HL-60/S4 treated with retinoic acid at 250 ng/mL for 4 days and 3 days (cell line): ENCODE results near the gene RETREG2.
"Not testable (repeated sequence)": the region's sequence is repeated elsewhere in the genome, so short reads cannot be mapped to it uniquely, and the experiment has no call there.

Experiments used
- in situ Hi-C: fragments of 300-500 bp; cut with MboI; formaldehyde crosslinking; loops from 2 replicates; pipeline ENCODE4 v1.7.0; 2022; ENCODE audit warnings: low sequenced_read_pairs

Gene RETREG2

DNA sequence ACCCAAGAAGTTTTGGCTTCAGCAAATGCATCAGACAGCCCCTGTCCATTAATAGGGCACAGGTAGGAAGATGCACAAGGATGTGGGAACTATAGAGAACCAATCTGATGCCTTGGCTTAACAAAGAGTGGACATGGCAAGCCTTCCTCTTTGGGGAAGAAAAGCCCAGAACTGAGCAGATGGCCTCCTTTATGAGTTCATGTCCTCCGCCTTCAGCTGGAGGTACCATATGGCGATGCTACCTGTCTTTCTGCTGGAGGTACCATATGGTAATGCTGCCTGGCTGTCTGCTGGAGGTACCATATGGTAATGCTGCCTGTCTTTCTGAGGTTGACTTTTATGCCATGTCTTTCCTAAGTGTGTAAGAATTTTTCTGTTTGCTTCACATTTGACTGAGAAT lies 6.0 kb downstream of the RETREG2 start:
- in situ Hi-C loops = no loop called here

DNA sequence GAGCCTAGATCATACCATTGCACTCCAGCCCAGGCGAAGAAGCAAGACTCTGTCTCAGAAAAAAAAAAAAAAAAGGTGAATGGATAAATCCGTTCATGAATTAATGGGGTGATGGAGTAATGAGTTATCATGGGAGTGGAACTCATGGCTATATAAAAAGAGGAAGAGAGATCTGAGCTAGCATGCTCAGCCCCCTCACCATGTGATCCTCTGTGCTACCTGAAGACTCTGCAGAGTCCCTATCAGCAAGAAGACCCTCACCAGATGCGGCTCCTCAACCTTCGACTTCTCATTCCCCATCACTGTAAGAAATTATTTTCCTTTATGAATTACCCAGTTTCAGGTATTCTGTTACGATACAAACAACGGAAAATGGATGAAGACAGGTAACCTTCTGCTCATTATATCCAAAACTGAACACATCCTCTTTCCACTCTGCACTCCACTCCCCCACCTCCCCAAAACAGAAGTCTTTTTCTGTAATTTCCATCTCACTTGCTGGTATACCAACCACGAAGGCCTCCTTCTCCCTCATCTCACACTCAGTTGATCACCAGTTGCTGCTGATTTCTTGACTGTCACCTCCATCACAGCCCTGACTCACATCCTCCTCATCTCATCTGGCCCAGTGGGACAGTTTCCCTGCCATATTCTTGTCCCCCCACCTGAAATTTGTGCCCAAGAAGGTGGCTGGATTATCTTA lies 8.8 kb downstream of the RETREG2 start:
- in situ Hi-C loops = no loop called here

DNA sequence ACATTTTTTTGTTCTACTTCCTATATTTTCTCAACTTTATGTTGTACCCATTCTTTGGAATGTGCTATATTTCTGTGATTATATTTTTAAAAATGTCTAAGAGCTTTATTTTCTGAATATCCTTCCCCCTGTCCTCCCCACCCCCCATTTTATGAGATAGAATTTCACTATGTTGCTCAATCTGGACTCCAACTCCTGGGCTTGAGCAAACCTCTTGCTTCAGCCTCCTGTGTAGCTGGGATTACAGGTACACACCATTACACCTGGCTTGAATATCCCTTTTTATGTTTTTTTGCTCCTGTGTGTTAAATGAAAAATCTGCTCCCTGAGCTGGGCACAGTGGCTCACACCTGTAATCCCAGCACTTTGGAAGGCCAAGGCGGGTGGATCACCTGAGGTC lies 19.3 kb downstream of the RETREG2 start:
- in situ Hi-C loops = no loop called here

DNA sequence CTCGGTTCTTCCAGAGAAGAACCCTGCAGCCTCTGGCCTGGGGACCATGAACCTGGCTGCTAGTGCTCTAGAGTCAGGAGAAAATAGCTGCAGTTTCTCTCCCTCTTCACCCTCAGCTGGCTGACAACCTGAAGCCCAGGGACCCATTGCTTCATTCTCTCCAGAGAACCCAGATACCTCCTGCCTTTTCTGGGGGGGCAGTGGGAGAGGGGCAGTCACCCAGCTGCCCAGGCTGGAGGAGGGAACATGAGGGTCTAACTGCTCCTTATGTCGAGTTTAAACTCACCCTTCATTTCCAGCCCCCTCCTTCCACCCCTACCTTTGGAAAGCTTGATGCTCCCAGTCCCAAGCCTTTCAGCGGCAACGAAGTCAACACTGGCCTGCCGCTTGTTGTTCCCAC lies 20.9 kb downstream of the RETREG2 start:
- in situ Hi-C loops = no loop called here

DNA sequence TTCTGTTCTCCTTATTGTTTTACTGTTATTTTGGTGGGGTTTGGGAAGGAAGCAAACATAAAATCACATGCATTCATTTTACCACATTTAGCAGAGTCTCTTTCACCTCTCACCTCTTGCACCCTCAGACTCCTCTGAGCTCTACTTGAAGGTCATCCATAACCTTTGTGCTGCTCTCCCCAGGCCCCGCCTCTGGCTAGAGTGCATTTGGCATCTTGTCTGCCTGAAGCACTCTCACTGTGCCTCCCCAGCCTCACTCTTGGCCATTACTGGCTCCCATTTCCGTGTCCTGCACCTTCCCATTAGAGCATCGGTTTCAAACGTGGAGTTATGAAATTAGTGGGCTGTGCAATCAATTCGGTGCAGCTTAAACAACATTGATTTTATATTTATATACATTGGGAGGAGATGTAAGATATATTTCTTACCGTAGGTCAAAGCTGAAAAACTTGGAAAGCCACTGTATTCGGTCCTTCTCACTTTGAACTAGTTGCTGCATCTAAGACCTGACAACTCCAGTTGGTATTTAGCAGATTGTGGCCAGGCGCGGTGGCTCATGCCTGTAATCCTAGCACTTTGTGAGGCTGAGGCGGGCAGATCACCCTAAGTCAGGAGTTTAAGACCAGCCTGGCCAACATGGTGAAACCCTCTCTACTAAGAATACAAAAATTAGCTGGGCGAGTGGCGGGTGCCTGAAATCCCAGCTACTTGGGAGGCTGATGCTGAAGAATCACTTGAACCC lies 21.6 kb downstream of the RETREG2 start:
- in situ Hi-C loops = no loop called here

DNA sequence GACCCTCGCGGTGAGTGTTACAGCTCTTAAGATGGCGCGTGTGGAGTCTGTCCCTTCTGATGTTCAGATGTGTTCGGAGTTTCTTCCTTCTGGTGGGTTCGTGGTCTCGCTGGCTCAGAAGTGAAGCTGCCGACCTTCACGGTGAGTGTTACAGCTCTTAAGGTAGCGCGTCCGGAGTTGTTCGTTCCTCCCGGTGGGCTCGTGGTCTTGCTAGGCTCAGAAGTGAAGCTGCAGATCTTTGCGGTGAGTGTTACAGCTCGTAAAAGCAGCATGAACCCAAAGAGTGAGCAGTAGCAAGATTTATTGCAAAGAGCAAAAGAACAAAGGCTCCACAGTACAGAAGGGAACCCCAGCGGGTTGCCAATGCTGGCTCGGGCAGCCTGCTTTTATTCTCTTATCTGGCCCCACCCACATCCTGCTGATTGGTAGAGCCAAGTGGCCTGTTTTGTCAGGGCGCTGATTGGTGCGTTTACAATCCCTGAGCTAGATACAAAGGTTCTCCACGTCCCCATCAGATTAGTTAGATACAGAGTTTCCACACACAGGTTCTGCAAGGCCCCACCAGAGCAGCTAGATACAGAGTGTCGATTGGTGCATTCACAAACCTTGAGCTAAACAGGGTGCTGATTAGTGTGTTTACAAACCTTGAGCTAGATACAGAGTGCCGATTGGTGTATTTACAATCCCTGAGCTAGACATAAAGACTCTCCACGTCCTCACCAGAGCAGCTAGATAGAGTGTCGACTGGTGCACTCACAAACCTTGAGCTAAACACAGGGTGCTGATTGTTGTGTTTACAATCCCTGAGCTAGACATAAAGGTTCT lies 22.6 kb downstream of the RETREG2 start:
- in situ Hi-C loops = not testable (repeated sequence)

DNA sequence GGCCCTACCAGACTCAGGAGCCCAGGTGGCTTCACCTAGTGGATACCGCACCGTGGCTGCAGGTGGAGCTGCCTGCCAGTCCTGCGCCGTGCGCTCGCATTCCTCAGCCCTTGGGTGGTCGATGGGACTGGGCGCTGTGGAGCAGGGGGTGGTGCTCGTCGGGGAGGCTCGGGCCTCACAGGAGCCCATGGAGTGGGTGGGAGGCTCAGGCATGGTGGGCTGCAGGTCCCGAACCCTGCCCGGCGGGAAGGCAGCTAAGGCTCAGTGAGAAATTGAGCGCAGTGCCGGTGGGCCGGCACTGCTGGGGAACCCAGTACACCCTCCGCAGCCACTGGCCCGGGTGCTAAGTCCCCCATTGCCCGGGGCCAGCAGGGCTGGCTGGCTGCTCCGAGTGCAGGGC lies 23.3 kb downstream of the RETREG2 start:
- in situ Hi-C loops = not testable (repeated sequence)

DNA sequence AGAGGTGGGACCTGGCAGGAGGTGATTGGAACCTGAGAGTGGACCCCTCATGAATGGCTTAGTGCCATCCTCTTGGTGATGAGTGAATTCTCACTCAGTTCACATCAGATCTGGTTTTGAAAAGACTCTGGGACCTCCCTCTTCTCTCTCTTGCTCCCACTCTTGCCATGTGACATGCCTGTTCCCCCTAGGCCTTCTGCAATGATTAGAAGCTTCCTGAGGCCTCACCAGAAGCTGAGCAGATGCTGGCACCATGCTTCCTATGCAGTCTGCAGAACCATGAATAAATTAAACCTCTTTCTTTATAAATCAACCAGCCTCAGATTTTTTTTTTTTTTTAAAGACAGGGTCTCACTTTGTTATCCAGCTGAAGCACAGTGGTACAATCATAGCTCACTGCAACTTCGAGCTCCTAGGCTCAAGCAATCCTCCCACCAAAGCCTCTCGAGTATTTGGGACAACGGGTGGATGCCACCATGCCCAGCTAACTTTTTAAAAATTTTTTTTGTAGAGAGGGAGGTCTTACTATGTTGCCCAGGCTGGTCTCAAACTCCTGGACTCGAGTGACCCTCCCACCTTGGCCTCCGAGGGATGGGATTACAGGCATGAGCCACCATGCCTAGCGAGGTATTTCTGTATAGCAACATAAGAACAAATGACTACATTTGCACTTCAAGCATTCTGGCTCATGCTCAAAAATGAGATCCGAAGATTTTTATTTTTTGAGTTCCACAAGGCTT lies 26.5 kb downstream of the RETREG2 start:
- in situ Hi-C loops = no loop called here

DNA sequence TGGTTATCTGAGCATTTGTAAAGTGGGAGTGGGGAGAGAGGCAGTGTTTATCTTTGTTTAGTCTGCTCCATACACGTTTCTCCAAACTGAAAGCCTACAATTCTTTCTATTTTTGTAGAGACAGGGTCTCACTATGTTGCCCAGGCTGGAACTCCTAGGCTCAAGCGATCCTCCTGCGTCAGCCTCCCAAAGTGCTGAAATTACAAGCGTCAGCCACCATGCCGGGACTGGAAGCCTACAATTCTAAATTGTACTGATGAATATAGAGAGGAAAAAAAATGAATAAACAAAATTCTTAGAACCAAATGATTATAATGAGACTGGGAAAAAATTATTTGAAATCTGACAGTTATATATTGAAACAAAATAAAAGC lies 27.1 kb downstream of the RETREG2 start:
- in situ Hi-C loops = no loop called here

DNA sequence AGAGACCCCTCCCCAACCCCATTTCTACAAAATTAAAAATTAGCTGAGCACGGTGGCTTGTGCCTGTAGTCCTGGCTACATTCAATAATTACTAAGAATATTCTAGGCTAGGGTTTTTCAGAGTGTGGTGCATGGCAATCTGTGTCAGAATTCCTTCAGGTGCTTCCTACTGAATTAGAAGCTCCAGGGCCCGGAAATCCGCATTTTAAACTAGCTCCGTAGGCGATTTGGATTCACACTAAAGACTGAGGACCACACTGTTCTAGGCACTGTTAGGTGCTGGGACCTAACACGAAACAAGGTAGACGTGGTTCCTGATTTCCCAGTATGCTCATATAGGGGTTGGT lies 27.9 kb downstream of the RETREG2 start:
- in situ Hi-C loops = no loop called here

DNA sequence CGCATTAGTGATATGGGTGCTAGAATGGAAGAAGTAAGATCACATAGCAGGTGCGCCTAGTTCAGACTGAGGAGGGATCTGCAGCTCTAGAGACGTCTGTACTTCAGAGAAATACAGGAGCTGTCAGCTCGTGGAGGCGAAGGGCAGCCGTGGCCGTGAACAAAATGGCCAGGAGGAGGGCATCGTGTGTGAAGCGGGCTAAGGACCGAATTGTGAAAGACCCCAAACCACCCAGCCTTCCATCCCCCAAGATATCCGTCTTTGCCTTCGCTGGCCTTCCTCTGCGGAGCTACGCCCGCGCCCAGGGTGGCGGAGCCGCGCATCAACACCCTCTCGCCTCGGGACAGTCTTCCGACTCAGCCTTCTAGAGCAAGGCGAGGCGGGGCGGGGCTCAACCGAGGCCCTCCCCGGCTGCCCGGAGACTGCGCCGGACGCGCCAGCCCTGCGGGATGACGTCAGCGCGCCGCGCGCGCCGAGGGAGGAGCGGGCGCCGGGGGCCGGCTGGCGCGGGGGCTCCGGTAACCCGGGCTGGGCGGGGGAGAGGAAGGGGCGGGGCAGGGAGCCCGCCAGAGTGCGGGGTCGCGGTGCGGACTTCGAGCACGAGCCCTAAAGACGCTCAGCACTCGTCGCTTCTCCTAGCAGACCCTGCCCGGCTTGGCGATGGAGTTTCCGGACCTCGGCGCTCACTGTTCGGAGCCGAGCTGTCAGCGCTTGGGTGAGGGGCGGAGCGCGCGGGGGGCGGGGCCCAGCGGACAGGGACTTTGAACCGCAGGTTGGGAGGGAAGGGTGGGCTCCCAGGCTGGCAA lies 28.5 kb downstream of the RETREG2 start, which contains the start of gene ZFAND2B:
Gene ZFAND2B, plus strand, starts transcription at position 455 of the 806 bp plus-strand sequence. Its CDS starts 206 bp downstream, at position 661.
- in situ Hi-C loops = no loop called here

DNA sequence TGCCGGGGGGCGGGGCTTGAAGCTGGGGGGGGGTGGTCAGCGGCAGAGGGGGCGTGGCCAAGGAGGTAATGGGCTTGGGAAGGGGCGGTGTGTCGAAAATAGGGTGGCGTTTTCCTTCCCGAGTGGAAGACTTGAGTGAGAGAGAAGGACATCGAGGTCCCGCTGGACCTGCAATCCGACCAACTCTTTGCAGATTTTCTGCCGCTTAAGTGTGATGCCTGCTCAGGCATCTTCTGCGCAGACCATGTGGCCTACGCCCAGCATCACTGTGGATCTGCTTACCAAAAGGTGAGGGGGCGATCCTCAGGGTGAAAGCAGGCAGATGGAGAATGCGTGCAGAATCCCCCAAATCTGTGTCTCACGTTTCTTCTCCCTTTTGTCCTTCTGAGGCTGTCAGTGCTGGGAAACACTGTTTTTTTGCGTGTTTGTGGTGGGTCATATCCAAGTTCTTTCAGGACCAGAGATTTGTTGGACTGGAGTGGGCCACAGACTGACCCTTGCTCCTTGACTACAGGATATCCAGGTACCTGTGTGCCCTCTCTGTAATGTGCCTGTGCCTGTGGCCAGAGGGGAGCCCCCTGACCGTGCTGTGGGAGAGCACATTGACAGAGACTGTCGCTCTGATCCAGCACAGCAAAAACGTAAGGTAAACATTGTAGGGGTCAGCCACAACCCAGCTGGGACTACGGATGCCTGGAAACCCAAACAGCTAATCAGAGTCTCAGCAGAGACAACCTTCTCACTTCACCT lies 29.2 kb downstream of the RETREG2 start:
- in situ Hi-C loops = no loop called here

DNA sequence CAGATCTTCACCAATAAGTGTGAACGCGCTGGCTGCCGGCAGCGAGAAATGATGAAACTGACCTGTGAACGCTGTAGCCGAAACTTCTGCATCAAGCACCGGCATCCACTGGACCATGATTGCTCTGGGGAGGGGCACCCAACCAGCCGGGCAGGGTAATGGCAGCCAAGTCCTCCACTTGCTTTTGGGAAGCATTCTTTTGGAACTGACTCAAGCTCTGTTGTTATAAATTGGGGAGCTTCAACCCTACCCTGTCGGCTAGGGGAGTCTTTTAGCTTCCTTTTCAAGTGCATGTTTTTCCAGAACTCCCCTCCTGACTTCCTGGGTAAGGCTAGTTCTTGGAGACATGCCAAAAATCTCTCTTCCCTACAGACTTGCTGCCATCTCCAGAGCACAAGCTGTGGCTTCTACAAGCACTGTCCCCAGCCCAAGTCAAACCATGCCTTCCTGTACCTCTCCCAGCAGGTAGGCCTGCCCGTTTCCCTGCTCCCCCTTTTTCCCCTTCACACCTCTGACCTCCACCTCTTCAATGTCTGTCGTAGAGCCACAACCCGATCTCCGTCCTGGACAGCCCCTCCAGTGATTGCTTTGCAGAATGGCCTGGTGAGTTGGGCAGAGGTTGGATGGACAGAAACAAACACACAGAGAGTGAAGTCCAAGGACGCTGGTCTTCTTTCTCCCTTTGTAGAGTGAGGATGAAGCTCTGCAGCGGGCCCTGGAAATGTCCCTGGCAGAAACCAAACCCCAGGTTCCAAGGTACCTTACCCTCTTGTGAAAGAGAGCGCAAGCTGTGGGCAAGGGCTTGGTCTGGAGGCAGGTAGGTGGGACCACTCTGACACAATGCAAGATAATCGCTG lies 30.0 kb downstream of the RETREG2 start:
- in situ Hi-C loops = no loop called here

DNA sequence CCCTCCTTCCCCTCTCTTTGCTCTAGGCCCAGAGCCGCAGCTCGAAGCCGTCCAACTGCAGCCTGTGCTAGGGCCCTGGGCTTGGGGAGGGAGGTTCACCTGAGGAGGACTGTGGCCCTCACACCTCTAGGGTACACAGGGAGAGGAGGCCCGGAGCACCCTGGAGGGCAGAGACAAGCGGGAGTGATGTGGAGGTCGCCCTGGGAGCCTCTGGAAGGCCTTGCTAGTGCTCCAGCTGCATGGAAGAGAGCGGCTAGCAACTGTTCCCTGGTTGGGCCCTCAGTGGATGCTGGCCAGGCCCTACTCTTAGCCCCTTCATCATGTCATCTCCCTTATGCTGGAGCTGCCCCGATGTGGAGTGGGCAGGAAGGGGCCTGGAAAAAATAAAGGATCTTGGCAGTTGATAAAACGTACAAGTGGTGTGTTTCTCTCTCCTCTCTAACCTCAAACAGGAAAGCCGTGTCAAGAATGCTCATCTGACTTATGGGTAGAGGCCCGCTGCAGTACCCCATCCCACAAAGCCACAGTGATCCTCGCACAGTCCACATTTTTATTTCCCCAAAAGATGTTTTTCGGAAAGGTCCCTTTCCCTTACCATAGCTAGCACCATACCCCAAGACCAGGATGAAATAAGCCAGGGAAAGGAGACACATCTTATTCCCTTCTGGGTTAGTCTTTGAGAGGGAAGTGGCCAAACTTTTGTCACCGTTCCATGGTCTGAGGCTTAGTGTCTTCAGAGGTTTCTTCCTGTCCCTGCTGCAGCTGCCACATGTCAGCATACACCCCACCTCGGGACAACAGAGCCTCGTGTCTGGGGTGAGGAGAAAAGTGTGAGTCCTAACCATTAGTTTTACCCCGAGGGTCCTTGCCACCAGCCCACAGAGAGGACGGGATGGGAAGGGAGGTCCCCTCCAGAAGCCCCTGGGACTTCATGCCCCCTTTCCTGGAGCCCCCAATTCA lies 31.4 kb downstream of the RETREG2 start:
- in situ Hi-C loops = no loop called here

DNA sequence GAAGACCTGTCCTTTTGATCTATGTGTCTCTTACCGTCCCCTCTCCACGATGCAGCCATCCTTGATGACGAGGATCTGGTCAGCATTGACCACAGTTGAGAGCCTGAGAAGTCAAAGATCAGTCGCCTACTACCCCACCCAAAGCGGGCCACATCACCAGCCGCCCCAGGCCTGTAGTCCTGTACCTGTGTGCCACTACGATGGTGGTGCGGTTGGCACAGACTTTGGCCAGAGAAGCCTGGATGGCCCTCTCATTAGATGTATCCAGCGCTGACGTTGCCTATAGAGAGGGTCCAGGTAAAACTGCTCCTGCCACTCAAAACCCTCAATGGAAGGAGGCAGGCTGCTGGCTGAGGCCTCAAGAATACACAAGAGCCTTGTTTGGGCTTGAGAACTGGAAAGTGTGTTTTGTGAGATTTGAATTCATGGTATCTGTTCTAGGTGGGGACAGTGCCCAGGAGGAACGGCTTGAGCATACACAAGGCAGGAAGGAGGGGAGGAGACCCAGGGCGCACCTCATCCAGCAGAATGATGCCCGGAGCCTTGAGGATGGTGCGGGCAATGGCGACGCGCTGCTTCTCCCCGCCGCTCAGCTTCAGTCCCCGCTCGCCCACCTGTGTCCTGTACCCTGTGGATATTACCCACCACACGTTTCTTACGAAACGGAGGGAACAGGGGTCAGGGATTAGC lies 32.3 kb downstream of the RETREG2 start:
- in situ Hi-C loops = no loop called here

DNA sequence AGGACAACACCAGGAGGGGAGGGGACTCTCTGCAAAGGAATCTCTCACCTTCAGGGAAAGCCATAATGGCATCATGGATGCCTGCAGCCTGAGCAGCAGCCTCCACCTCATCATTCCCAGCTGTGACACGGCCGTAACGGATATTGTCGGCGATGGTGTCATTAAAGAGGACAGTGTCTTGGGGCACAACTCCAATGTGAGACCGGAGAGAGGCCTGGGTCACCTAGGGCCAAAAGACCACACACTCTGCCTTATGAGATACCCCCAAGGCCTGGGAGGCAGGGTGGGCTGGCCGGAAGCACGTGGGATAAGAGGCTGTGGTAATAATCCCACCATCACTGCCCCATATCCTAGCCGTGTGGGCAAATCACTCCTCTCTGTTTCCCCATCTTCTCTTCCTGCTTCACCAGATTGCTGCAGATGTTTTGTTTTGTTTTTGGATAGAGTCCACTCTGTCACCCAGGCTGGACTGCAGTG lies 32.8 kb downstream of the RETREG2 start:
- in situ Hi-C loops = no loop called here

DNA sequence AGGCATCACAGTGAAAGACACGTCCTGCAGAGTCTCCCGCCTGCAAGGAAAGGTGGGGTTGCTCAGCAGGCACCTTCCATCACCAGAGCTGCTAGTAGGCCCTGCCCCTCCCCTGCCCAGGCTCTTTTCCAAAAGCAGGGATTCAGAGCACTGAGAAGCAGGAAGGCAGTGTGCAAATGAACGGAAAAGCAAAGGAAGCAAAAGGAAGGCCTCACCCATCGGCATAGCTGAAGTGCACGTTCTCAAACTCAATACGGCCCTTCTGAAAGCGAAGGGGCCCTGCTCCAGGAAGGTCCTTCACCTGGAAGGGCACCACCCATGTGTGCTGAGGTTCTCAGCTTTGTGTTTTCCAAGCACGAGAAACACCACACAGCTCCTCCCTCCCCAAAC lies 34.9 kb downstream of the RETREG2 start:
- in situ Hi-C loops = no loop called here
